AML-193 (cell line): ENCODE results near the gene POLN.

Experiments used
- DNase-seq, 2 experiments: peaks; one replicate each; lab custom pipeline; 2025; lab: John Stamatoyannopoulos, UW

Gene POLN

GRCh38 chr4:2070421-2071251, 171.3 kb downstream of the POLN start:
- DNase-seq: no peak

GRCh38 chr4:2069986-2070385, 171.9 kb downstream of the POLN start:
- no peak for DNase-seq

GRCh38 chr4:2069161-2069971, 172.6 kb downstream of the POLN start:
- no peak for DNase-seq

- no peak for DNase-seq
Observed at GRCh38 chr4:2068566-2068965, 173.4 kb downstream of the POLN start.

GRCh38 chr4:2068198-2068470, 173.8 kb downstream of the POLN start:
- no peak for DNase-seq

DNA sequence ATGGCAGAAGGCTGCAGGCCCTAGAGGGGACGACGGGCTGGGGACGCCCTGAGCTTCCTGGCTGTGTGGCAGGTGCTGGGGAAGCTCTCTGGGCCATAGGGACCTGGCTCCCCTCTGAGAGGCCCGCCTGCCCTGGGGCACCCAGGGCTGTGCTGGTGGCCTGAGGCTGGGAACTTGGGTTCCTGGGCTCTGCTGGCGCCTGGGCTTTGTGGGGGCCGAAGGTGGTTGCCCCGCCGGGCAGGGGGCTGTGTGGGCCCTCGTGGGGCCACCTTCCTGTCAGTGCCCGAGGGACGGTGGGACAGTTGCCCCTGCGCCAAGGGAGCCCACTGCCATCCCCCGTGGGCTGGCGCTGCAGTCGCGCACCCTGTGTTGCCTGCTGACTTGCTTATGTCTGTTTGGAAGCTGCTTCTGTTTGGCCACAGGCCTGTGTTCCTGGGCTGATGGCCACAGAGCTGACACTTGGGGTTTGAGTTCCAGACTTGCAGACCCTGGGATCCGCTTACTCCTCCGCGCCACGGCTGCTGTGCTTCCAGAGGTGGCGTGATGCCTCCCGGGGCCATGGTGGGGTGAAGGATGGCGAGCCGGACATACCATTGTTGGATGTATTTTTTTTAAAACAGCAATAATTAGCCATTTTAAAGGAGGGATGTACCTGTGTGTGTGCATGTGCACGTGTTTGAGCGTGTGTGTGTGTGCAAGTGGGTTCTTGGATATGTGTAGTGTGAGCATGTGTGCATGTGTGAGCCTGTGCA, 174.3 kb downstream of the POLN start:
- DNase-seq: no peak

- DNase-seq: no peak
Observed at GRCh38 chr4:2066571-2067445, 175.1 kb downstream of the POLN start.

DNA sequence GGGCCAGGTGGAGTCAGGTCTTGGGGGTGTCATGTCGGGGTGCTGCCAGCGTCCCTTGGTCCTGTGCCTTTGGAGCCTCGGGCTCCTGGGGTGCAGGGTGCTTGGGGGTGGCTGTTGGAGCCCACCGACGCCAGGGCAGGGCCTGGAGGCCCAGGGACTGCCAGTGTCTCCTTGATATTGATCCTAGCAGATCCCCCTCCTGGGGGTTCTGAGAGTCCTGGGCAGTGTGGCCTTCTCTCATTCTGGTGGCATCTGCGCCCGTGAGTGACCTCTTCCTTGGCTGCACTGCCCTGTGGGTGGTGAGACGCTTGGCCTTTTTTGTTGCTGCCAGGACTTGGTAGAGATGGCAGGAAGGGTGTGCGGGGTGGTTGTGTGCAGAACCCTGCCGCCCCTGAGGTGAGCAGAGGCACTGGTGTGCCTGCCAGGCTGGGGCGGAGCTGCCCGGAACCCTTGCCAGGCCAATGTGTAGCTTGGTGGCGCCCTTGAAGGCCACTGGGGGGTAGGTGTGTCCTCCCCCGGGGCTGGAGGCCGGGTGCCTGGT, 175.8 kb downstream of the POLN start:
- DNase-seq: no peak

DNA sequence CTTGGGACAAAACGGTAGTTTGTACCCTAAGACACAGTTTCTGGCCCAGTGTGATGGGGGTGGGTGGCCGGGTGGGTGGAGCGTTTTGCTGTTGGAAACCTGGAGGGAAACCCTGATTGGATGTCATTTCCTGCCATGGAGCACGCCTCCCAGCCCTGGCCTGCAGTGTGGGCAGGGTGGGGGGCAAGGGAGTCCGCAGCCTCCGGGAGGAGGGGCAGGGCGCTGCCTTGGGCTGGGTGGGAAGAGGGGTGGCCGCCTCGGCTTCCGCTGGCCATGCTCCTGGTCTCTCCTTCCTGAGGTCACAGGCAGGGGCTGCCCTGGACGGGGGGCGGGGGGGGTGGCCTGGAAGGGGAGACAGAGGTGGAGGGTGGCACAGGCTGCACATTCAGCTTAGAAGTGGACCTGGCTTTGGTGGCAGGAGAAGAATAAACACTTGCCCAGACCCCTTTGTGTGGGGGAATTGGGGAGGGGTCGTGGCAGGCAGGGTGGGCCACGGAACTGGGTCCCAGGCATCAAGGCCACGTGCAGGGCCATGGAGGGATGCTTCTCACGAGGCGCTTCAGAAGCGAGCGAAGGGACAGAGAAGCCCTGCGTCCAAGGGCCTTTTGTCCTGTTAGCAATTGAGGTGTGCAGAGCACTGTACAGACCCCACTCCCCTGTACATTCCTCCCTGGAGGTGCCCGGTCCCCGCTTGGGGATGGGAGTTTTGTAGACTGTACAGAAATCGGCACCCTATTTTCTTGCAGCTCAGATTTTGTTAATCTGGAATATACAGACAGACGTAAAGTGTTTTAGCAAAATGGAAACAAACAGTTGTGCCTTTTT, 176.6 kb downstream of the POLN start:
- DNase-seq: no peak

- DNase-seq: no peak
Observed at GRCh38 chr4:2064276-2064991, 177.5 kb downstream of the POLN start.

DNA sequence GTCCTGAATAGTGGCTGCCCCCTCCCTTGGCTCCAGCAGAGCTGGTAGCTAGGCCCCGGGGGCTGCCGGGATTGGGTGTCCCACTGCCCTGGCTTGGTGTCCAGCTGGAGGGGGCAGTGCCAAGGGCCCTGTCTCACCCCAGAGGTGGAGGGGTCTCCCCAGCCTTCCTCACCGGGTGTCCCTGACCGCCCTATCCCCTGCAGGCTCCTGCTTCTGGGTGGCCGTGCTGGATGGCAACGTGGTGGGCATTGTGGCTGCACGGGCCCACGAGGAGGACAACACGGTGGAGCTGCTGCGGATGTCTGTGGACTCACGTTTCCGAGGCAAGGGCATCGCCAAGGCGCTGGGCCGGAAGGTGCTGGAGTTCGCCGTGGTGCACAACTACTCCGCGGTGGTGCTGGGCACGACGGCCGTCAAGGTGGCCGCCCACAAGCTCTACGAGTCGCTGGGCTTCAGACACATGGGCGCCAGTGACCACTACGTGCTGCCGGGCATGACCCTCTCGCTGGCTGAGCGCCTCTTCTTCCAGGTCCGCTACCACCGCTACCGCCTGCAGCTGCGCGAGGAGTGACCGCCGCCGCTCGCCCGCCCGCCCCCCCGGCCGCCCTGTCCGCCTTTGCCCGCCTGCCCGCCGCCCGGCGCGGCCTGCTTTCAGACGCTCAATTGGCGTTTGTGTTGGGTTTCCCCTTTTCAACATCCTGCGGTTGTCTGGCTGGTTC, 178.2 kb downstream of the POLN start:
- no peak for DNase-seq

DNA sequence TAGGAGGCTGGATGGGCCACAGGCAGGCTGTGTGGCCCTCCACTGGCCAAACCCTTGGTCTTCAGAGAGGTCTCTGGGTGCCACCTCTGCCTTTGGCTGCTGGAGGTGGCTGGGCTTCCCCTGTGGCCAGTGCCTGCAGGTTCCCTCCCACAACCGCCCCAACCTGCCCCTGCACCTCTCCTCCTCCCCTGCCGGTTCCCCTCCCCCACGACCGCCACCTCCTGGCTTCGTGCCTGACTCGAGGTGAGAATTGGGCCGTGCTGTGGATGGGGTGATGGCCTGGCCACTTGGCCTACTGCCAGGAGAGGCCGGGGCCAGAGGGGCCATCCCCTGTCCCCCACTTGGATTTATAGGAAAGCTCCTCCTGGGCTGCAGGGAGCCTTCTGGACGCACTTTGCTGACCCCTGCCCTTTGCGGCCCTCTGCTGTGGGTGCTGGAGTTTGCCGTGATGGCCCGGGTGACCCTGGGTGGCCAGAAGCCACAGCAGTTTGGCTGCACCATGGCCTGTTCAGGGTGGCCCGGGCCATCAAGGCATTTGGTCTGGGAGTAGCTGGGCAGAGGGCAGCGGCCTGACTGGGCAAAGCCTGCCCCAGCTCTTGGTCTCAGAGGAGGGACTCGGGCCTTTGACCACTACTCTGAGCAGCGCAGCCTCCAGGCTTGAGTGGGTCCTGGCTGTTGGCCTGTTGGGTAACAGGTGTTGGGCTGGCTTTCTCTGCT, 179.0 kb downstream of the POLN start:
- DNase-seq: no peak

DNA sequence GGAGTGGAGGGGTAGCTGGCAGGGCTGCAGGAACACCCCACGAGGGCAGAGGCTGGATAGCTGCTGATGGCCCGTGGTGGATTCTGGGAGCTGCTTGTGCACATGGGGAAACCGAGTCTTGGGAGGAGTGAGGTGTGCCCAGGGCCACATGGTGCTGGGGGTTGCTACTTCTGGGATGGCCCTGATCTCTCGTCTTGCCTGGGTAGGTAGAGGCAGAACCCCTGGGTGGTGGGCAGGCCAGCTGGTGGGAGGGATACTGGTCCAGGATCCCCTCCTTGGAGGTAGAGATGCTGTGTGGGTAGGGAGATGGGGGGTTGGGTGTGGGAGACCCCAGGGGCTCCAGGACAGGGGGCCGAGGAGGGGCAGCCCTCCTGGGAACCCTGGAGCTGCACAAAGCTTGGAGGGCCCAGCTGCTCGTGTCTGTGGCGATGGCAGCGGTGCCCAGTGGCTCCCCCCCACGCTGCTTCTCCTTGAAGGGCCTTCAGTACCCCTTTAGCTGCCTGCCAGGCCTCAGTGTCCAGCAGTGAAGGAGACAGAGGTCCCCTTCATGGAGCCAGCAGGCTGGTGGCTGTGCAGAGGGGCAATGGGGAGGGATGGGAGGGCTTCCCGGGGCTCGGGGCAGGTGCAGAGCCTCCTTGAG, 179.6 kb downstream of the POLN start:
- DNase-seq: no peak

DNA sequence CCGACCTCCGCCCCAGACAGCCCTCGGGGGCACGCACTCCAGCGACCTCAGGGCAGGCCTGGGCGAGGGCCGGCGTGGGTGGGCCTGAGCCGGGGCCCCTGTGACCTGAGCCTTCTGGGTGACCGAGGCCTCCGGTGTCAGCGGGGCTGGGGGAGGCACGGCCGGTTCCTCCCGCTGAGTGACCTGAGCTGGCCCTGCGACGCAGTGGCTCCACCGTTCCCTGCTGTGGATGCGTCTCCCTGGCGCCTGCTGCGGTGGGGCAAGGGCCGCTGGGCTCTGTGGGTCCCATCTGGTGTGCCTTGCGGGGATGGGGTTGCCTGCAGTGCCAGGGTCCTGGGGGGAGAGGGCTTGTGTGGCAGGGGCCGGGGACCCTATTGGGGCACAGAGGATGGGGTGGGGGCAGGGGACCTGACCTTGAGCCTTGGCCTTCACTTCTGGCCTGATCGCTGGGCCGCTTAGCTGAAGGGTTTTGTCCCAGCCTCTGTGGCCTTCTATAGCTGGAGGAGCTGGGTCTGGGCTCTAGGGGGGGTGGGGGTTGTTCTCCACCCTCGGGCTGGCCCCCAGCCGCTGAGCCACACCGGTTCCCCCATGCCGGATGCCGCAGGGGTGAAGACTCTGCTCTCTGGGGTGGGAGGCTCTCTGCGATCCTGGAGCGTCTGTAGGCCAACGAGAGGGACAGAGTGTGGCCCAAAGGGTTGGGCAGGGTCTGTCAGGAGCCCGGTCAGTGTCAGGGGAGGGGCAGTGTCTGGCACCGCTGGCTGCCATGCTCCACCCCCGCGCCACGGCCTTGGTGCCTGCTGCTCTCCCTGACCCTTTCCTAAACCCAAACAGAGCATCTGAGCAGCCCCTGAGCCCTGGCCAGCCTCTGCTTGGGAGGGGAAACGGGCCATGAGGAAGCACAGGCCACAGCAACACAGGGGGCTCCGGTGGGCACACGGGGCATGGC, 180.5 kb downstream of the POLN start:
- no peak for DNase-seq

DNA sequence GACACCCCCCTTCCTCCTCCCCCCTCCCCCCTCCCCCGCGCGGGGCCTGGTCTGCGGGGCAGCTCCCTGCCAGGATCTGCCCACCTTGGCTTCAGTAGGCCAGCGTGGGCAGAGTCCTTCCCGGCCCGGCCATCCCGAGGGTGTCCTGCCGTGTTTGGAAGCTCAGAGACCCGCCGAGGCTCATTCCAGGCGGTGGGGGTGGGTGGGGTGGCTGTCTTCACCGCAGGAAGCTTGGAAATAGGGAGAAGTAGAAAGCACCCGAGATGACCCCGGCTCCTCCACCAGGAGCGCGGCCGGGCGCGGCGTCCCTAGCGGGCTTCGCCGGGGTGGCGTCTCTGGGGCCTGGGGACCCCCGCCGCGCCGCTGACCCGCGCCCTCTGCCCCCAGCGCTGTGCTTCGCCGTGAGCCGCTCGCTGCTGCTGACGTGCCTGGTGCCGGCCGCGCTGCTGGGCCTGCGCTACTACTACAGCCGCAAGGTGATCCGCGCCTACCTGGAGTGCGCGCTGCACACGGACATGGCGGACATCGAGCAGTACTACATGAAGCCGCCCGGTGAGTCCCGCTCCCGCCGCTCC, 181.2 kb downstream of the POLN start:
- no peak for DNase-seq

- DNase-seq: no peak
Observed at GRCh38 chr4:2059726-2060602, 182.0 kb downstream of the POLN start.
